Mesothelial cell of epicardium (in vitro differentiated cells): ENCODE measurements around the gene L3MBTL1. TPM values are rescaled to one million over a fixed set of nuclear protein-coding genes. Genes with fewer than 3 reads are reported as not detected.

Experiments used
- DNase-seq, 2 experiments: peaks; one replicate each; pipeline ENCODE4 v3.0.0; 2021; ENCODE audit warnings: low spot score in 2 of 2; ENCODE audit not compliant: unreplicated experiment in 2 of 2
- H3K27ac Mint-ChIP-seq: 2 replicates; pipeline ENCODE4 v1.8.0; 2021; ENCODE audit warnings: mixed read lengths
- H3K27me3 Mint-ChIP-seq: 2 replicates; pipeline ENCODE4 v1.8.0; 2021; ENCODE audit warnings: low read depth, mixed read lengths
- H3K36me3 Mint-ChIP-seq: 2 replicates; pipeline ENCODE4 v1.8.0; 2021; ENCODE audit warnings: mixed read lengths
- H3K4me1 Mint-ChIP-seq: 2 replicates; pipeline ENCODE4 v1.8.0; 2021; ENCODE audit warnings: mixed read lengths
- H3K4me3 Mint-ChIP-seq: 2 replicates; pipeline ENCODE4 v1.8.0; 2021; ENCODE audit warnings: mild to moderate bottlenecking, moderate library complexity, mixed read lengths
- H3K9me3 Mint-ChIP-seq: 2 replicates; pipeline ENCODE4 v1.8.0; 2021; ENCODE audit warnings: mixed read lengths
- total RNA-seq: library from RNA; stranded (reverse); gene quantifications from 3 replicates; pipeline ENCODE4 v1.2.1, GENCODE V29; 2021
- TF ChIP-seq, protein P1 (sequence below): fragments of 200-600 bp; sonication (generic); IDR thresholded peaks from one replicate; pipeline ENCODE4 v1.5.0; 2021; ENCODE audit warnings: antibody characterized with exemption; ENCODE audit not compliant: unreplicated experiment

The L3MBTL1 gene
- total RNA-seq, 1 donor from 2014 or later: 46.7 TPM

DNA sequence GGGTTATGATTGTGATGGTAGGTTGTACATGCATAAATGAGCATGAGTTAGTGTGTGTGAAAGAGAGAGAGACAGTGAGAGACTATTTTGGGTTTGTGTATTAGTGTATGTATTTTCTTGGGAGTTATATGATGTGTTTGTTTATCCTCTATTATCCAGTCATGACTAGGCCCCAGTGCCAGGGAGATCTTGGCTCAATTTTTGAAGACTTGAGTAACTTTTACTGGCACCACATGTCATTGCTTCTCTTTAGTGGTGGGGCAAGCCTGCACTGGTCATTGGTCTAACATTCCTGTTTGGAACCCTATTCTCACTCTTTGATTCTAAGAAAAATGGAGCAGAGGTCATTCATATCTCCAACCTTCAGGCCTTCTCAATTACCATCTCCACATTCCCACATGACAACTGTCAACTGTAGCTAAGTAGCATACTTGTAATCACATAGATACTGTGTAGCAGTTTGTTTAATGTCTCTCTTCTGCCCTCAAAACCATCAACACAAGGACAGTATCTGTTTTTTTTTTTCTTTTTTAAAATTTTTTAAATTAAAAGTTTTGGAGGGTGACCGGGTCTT, 8.8 kb downstream of the L3MBTL1 start:
- Mint-ChIP-seq H3K27ac (no peak overlapping the region), H3K9me3 (peaks cover 9% of the 10 kb centered on the region), H3K4me3 (no peak overlapping the region), H3K27me3 (no peaks in the 10 kb centered on the region), H3K4me1 (peaks cover 6% of the 10 kb centered on the region), H3K36me3 (peaks cover 7% of the 10 kb centered on the region)
- no peak for DNase-seq
- TF ChIP-seq, protein P1, sequence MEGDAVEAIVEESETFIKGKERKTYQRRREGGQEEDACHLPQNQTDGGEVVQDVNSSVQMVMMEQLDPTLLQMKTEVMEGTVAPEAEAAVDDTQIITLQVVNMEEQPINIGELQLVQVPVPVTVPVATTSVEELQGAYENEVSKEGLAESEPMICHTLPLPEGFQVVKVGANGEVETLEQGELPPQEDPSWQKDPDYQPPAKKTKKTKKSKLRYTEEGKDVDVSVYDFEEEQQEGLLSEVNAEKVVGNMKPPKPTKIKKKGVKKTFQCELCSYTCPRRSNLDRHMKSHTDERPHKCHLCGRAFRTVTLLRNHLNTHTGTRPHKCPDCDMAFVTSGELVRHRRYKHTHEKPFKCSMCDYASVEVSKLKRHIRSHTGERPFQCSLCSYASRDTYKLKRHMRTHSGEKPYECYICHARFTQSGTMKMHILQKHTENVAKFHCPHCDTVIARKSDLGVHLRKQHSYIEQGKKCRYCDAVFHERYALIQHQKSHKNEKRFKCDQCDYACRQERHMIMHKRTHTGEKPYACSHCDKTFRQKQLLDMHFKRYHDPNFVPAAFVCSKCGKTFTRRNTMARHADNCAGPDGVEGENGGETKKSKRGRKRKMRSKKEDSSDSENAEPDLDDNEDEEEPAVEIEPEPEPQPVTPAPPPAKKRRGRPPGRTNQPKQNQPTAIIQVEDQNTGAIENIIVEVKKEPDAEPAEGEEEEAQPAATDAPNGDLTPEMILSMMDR: no peak

DNA sequence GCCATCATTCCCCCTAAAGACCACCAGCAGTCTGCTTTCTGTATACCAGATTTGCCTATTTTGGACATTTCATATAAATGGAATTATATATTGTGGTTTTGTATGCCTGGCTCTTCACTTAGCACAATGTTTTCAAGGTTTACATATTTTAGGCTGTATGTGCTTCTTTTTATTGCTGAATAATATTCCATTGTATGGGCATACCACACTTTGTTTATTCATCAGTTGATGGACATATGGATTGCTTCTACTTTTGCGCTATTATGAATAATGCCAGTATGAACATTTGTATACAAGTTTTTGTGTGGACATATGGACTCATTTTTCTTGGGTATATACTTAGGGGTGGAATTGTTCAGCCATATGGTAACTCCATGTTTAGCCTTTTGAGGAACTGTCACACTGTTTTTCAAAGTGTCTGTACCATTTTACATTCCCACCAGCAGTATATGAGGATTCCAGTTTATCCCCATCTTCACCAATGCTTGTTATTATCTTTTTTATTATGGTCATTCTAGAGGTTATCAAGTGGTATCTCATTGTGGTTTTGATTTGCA, 12.7 kb downstream of the L3MBTL1 start:
- no peak overlapping the region for H3K4me3 Mint-ChIP-seq
- DNase-seq: no peak
- no peak overlapping the region for H3K27ac Mint-ChIP-seq
- peaks cover 19% of the 10 kb centered on the region for H3K9me3 Mint-ChIP-seq
- no peaks in the 10 kb centered on the region for H3K27me3 Mint-ChIP-seq
- H3K36me3 Mint-ChIP-seq: peaks cover 11% of the 10 kb centered on the region
- peaks cover 6% of the 10 kb centered on the region for H3K4me1 Mint-ChIP-seq
- TF ChIP-seq, protein P1: no peak

DNA sequence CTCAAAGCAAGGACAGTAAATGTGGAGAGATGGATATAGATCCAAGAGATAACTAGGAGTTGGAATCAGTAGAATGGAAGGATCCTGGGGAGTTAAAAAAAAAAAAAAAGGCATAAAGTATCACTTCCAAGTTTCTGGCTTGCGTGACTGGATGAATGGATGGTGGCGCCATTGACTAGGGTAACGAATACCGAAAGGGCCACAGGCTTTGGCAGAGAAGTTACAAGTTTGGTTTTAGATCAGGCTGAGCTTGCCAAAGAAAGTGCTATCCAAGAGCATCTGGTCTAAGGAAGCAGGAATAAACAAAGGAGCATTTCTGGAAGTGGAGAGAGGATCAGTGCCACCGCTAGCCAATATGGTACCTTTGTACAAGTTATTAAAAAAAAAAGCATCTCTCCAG, 17.5 kb downstream of the L3MBTL1 start:
- no peaks in the 10 kb centered on the region for H3K27me3 Mint-ChIP-seq
- no peak overlapping the region for H3K4me3 Mint-ChIP-seq
- H3K4me1 Mint-ChIP-seq: no peaks in the 10 kb centered on the region
- DNase-seq: no peak
- no peak overlapping the region for H3K27ac Mint-ChIP-seq
- H3K9me3 Mint-ChIP-seq: peaks cover 15% of the 10 kb centered on the region
- TF ChIP-seq, protein P1: no peak
- peaks cover 7% of the 10 kb centered on the region for H3K36me3 Mint-ChIP-seq

DNA sequence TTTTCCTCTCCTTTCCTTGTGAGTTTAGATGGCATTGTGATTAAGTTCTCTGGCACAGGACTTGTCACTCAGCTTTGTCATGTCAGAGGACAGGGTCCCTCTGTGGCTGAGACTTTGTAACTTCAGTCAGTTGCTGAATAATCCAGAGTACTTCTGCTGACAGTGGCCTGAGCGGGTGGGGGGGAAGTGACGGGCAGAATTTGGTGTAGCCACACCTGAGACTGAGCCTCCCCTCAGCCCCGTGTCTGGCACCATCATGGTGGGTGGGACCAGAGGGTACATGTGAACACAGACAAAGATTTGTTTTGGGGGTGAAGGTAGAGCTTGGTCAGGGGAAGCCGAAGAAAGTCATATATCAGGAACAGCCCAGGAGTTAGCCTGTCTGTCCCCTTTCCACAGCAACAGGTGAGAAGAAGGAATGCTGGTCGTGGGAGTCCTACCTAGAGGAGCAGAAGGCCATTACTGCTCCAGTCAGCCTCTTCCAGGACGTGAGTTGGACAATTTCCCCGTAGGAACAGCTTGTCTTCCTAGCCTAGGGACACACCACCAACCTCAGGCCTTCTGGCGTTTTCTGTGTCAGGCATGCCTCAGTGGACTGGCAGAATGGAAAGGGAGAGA, 20.9 kb downstream of the L3MBTL1 start:
- no peak for DNase-seq
- TF ChIP-seq, protein P1: no peak
- no peaks in the 10 kb centered on the region for H3K4me1 Mint-ChIP-seq
- H3K4me3 Mint-ChIP-seq: no peak overlapping the region
- H3K27me3 Mint-ChIP-seq: no peaks in the 10 kb centered on the region
- H3K36me3 Mint-ChIP-seq: peaks cover 2% of the 10 kb centered on the region
- no peak overlapping the region for H3K27ac Mint-ChIP-seq
- peaks cover 9% of the 10 kb centered on the region for H3K9me3 Mint-ChIP-seq

DNA sequence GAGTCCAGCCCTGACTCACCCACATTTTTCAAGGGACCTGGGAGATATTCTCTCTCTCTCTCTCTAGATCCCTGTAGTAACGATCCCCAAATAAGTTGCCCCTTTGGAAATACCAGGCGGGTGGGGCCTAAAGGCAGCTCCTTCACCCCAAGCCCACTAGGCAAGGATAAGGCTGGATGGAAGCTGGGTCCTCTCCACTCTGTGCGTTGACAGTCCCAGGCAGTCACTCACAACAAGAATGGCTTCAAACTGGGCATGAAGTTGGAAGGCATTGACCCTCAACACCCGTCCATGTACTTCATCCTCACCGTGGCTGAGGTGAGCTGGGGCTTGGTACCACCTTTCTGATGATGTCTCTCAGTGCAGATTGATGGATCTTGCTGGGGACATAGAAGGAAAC, 21.6 kb downstream of the L3MBTL1 start:
- Mint-ChIP-seq H3K27me3 (no peaks in the 10 kb centered on the region), H3K27ac (no peak overlapping the region), H3K4me1 (no peaks in the 10 kb centered on the region), H3K9me3 (peaks cover 9% of the 10 kb centered on the region), H3K4me3 (no peak overlapping the region), H3K36me3 (peaks cover 2% of the 10 kb centered on the region)
- TF ChIP-seq, protein P1: no peak
- DNase-seq: no peak
